Mesenchymal stem cell (in vitro differentiated cells and primary cell): ENCODE measurements around the gene FAM120B.

Experiments
- DNase-seq: peaks from one replicate; pipeline ENCODE4 v3.0.0-alpha.2; 2013
- H2AFZ ChIP-seq: one replicate; pipeline ENCODE4 v1.6.1; 2013; ENCODE audit warnings: low read depth, mild to moderate bottlenecking, control low read depth, inconsistent platforms, low read length, moderate library complexity
- H2AK5ac ChIP-seq: 2 replicates; pipeline ENCODE4 v1.6.1; 2013; ENCODE audit warnings: low read length, moderate library complexity, mild to moderate bottlenecking, inconsistent platforms; ENCODE audit not compliant: severe bottlenecking
- H2BK120ac ChIP-seq: one replicate; pipeline ENCODE4 v1.6.1; 2013; ENCODE audit warnings: low read depth, mild to moderate bottlenecking, inconsistent platforms, low read length, moderate library complexity
- H2BK12ac ChIP-seq, 2 experiments: one replicate each; pipeline ENCODE4 v1.6.1; 2013; ENCODE audit warnings: inconsistent platforms in 2 of 2, low read length in 2 of 2, mild to moderate bottlenecking in 2 of 2, moderate library complexity in 2 of 2, control low read depth in 1 of 2
- H2BK15ac ChIP-seq: one replicate; pipeline ENCODE4 v1.6.1; 2013; ENCODE audit warnings: mild to moderate bottlenecking, low read depth, inconsistent platforms; ENCODE audit not compliant: poor library complexity, severe bottlenecking
- H2BK5ac ChIP-seq: 2 replicates; pipeline ENCODE4 v1.6.1; 2013; ENCODE audit warnings: low read depth, mild to moderate bottlenecking, low read length, control low read depth, inconsistent platforms; ENCODE audit not compliant: poor library complexity, severe bottlenecking
- H3K14ac ChIP-seq, 2 experiments: one replicate each; pipeline ENCODE4 v1.6.1; 2013; ENCODE audit warnings: inconsistent platforms in 2 of 2, low read length in 2 of 2, control low read depth in 1 of 2, mild to moderate bottlenecking in 1 of 2, moderate library complexity in 1 of 2
- H3K18ac ChIP-seq, 2 experiments: one replicate each; pipeline ENCODE4 v1.6.1; 2013; ENCODE audit warnings: inconsistent platforms in 2 of 2, low read length in 2 of 2, control low read depth in 1 of 2, low read depth in 1 of 2, mild to moderate bottlenecking in 1 of 2
- H3K23ac ChIP-seq, 2 experiments: one replicate each; pipeline ENCODE4 v1.6.1; 2013; ENCODE audit warnings: inconsistent platforms in 2 of 2, low read length in 2 of 2, mild to moderate bottlenecking in 2 of 2, moderate library complexity in 2 of 2, control low read depth in 1 of 2
- H3K27ac ChIP-seq: 2 replicates; pipeline ENCODE4 v1.5.1; 2013; ENCODE audit warnings: mild to moderate bottlenecking, moderate library complexity, low read length, control low read depth, inconsistent platforms; ENCODE audit not compliant: poor library complexity, severe bottlenecking
- H3K27me3 ChIP-seq, 2 experiments: 2 replicates each; pipeline versions ENCODE4 v1.6.1 to v1.7.0; 2013; ENCODE audit warnings: low read length in 2 of 2, mild to moderate bottlenecking in 2 of 2, moderate library complexity in 2 of 2, control low read depth in 1 of 2, inconsistent platforms in 1 of 2; ENCODE audit not compliant: control insufficient read depth in 1 of 2, insufficient read depth in 1 of 2
- H3K36me3 ChIP-seq, 2 experiments: 2 replicates each; pipeline versions ENCODE4 v1.6.1 to v1.7.0; 2013; ENCODE audit warnings: low read length in 2 of 2, control low read depth in 1 of 2, inconsistent platforms in 1 of 2, low read depth in 1 of 2, mild to moderate bottlenecking in 1 of 2; ENCODE audit not compliant: insufficient read depth in 2 of 2, control insufficient read depth in 1 of 2
- H3K4ac ChIP-seq, 2 experiments: one replicate each; pipeline ENCODE4 v1.6.1; 2013; ENCODE audit warnings: inconsistent platforms in 2 of 2, low read length in 2 of 2, mild to moderate bottlenecking in 2 of 2, moderate library complexity in 2 of 2, control low read depth in 1 of 2, low read depth in 1 of 2
- H3K4me1 ChIP-seq: 2 replicates; pipeline ENCODE4 v1.6.1; 2013; ENCODE audit warnings: low read depth, low read length, control low read depth; ENCODE audit not compliant: control insufficient read depth, insufficient read depth
- H3K4me2 ChIP-seq: 2 replicates; pipeline ENCODE4 v1.6.1; 2013; ENCODE audit warnings: low read length, mild to moderate bottlenecking, inconsistent platforms; ENCODE audit not compliant: poor library complexity, severe bottlenecking
- H3K4me3 ChIP-seq, 2 experiments: 2 replicates each; pipeline versions ENCODE4 v1.5.1 to v1.7.0; 2013; ENCODE audit warnings: low read length in 2 of 2, mild to moderate bottlenecking in 2 of 2, control low read depth in 1 of 2, low read depth in 1 of 2; ENCODE audit not compliant: insufficient read depth in 1 of 2
- H3K79me1 ChIP-seq: replicated peaks from 2 replicates; pipeline ENCODE4 v1.6.1; 2013; ENCODE audit warnings: mild to moderate bottlenecking, control low read depth, low read length, inconsistent platforms; ENCODE audit not compliant: poor library complexity, severe bottlenecking
- H3K9ac ChIP-seq: 2 replicates; pipeline ENCODE4 v1.7.0; 2013; ENCODE audit warnings: mild to moderate bottlenecking, low read length, moderate library complexity
- H3K9me3 ChIP-seq: 2 replicates; pipeline ENCODE4 v1.7.0; 2013; ENCODE audit warnings: mild to moderate bottlenecking, low read length; ENCODE audit not compliant: control insufficient read depth
- H4K8ac ChIP-seq: one replicate; pipeline ENCODE4 v1.6.1; 2013; ENCODE audit warnings: inconsistent platforms, mild to moderate bottlenecking, low read length, moderate library complexity
- H4K91ac ChIP-seq: one replicate; pipeline ENCODE4 v1.6.1; 2013; ENCODE audit warnings: mild to moderate bottlenecking, low read length, inconsistent platforms
- WGBS: methylation state at CpG from one replicate; pipeline ENCODE4 v1.1.7; 2013; ENCODE audit warnings: mixed read lengths; 5-methylcytosine and 5-hydroxymethylcytosine counted together

The FAM120B gene

GRCh38 chr6:170313716-170314295, 7.2 kb downstream of the FAM120B start:
- Histone ChIP-seq H2AK5ac (no peak overlapping the region), H2BK5ac (no peak overlapping the region), H3K79me1 (peaks cover 22% of the 10 kb centered on the region), H3K27ac (no peak overlapping the region), H2BK15ac (no peak overlapping the region), H3K4me3 (no peak overlapping the region), H4K8ac (no peak overlapping the region), H2AFZ (no peak overlapping the region), H3K9ac (no peak overlapping the region), H3K4me1 (peaks cover 8% of the 10 kb centered on the region), H4K91ac (no peak overlapping the region), H3K9me3 (no peaks in the 10 kb centered on the region), H3K23ac (no peak overlapping the region), H2BK120ac (no peak overlapping the region), H3K4ac (no peak overlapping the region), H3K14ac (no peak overlapping the region), H3K4me2 (no peak overlapping the region), H3K18ac (no peak overlapping the region), H3K36me3 (peaks cover 12 to 20% of the 10 kb centered on the region in 2 experiments), H2BK12ac (no peak overlapping the region), H3K27me3 (no peaks in the 10 kb centered on the region)
- peak; percentile 86 for DNase-seq
- 70% methylated on average over 4 of the region's 6 CpGs for WGBS

GRCh38 chr6:170314983-170315382, 8.4 kb downstream of the FAM120B start:
- Histone ChIP-seq H3K9me3 (no peaks in the 10 kb centered on the region), H3K14ac (no peak overlapping the region), H4K91ac (no peak overlapping the region), H3K4ac (no peak overlapping the region), H2BK5ac (peak overlapping the region; percentile 40), H2AFZ (no peak overlapping the region), H3K4me2 (no peak overlapping the region), H3K27ac (peak overlapping the region; percentile 21), H3K9ac (no peak overlapping the region), H3K36me3 (peaks cover 16 to 31% of the 10 kb centered on the region in 2 experiments), H3K18ac (no peak overlapping the region), H2BK12ac (no peak overlapping the region), H2AK5ac (no peak overlapping the region), H3K27me3 (no peaks in the 10 kb centered on the region), H4K8ac (no peak overlapping the region), H2BK15ac (no peak overlapping the region), H3K23ac (no peak overlapping the region), H2BK120ac (no peak overlapping the region), H3K4me3 (no peak overlapping the region), H3K4me1 (peaks cover 8% of the 10 kb centered on the region), H3K79me1 (peaks cover 32% of the 10 kb centered on the region)
- no peak for DNase-seq
- WGBS: 96% methylated on average over 5 of the region's 5 CpGs

GRCh38 chr6:170316071-170316470, 9.5 kb downstream of the FAM120B start:
- H3K27me3 ChIP-seq: no peaks in the 10 kb centered on the region
- H2BK15ac ChIP-seq: no peak overlapping the region
- H2AFZ ChIP-seq: no peak overlapping the region
- no peak overlapping the region for H3K18ac ChIP-seq
- H3K4me1 ChIP-seq: peaks cover 8% of the 10 kb centered on the region
- H2BK120ac ChIP-seq: no peak overlapping the region
- H3K4me2 ChIP-seq: no peak overlapping the region
- no peak for DNase-seq
- H2AK5ac ChIP-seq: no peak overlapping the region
- no peak overlapping the region for H3K9ac ChIP-seq
- no peak overlapping the region for H3K4ac ChIP-seq
- no peak overlapping the region for H3K14ac ChIP-seq
- no peak overlapping the region for H2BK5ac ChIP-seq
- no peak overlapping the region for H3K4me3 ChIP-seq
- WGBS: 90% methylated on average over 3 of the region's 4 CpGs
- peaks cover 38% of the 10 kb centered on the region for H3K79me1 ChIP-seq
- no peak overlapping the region for H3K23ac ChIP-seq
- H4K8ac ChIP-seq: no peak overlapping the region
- no peaks in the 10 kb centered on the region for H3K9me3 ChIP-seq
- H2BK12ac ChIP-seq: no peak overlapping the region
- H4K91ac ChIP-seq: no peak overlapping the region
- H3K36me3 ChIP-seq: peaks cover 16 to 39% of the 10 kb centered on the region in 2 experiments
- no peak overlapping the region for H3K27ac ChIP-seq

GRCh38 chr6:170317076-170317475, 10.5 kb downstream of the FAM120B start:
- Histone ChIP-seq H4K91ac (no peak overlapping the region), H3K4me1 (peaks cover 6% of the 10 kb centered on the region), H3K23ac (no peak overlapping the region), H2BK5ac (no peak overlapping the region), H3K9me3 (no peaks in the 10 kb centered on the region), H2BK12ac (no peak overlapping the region), H3K14ac (no peak overlapping the region), H2AK5ac (no peak overlapping the region), H2BK15ac (no peak overlapping the region), H2BK120ac (no peak overlapping the region), H3K18ac (no peak overlapping the region), H3K4me3 (no peak overlapping the region), H3K9ac (no peak overlapping the region), H3K27ac (no peak overlapping the region), H3K4ac (no peak overlapping the region), H3K4me2 (no peak overlapping the region), H3K79me1 (peaks cover 44% of the 10 kb centered on the region), H4K8ac (no peak overlapping the region), H3K27me3 (no peaks in the 10 kb centered on the region), H2AFZ (no peak overlapping the region), H3K36me3 (peaks cover 16 to 47% of the 10 kb centered on the region in 2 experiments)
- no CpG with 5 or more reads among the region's 1 CpG for WGBS
- no peak for DNase-seq
